Ovary (tissue), 9 donors: ENCODE measurements around the gene MRPS2. TPM values are rescaled to one million over a fixed set of nuclear protein-coding genes. Genes with fewer than 3 reads are reported as not detected.

ENCODE experiments used
- DNase-seq, 5 donors: peaks; one replicate each; pipeline ENCODE4 v3.0.0-alpha.2; 2019 to 2020
- H3K27ac ChIP-seq, 2 donors: fragments of 200-600 bp; one replicate each; pipeline versions ENCODE4 v1.5.1 to v1.8.0; 2019 to 2022
- H3K27me3 ChIP-seq: fragments of 200-600 bp; one replicate; pipeline ENCODE4 v1.8.0; 2022
- H3K36me3 ChIP-seq: fragments of 200-600 bp; sonication (generic); one replicate; pipeline ENCODE4 v1.5.1; 2019
- H3K4me1 ChIP-seq: one replicate; pipeline ENCODE4 v1.8.1; 2013; ENCODE audit warnings: mild to moderate bottlenecking, moderate library complexity; ENCODE audit not compliant: insufficient read depth
- H3K4me3 ChIP-seq: fragments of 200-600 bp; sonication (generic); one replicate; pipeline ENCODE4 v1.5.1; 2017
- H3K9me3 ChIP-seq, 2 donors: fragments of 200-600 bp in 1 of 2; sonication (generic) in 1 of 2; one replicate each; pipeline versions ENCODE4 v1.5.1 to v1.8.1; 2013 to 2019; ENCODE audit warnings: mild to moderate bottlenecking in 1 of 2, moderate library complexity in 1 of 2
- EP300 ChIP-seq: sonication (generic); formaldehyde crosslinking; IDR thresholded peaks from one replicate; pipeline ENCODE4 v1.6.1; 2017; ENCODE audit warnings: antibody characterized with exemption
- POLR2A ChIP-seq: fragments of 450-650 bp; IDR thresholded peaks from one replicate; pipeline ENCODE4 v1.6.1; 2017; ENCODE audit warnings: antibody characterized with exemption, mild to moderate bottlenecking, moderate library complexity
- WGBS, 3 donors: extraction: QIAGEN DNeasy Blood & Tissue Kit in 1 of 3; methylation state at CpG; one replicate each; pipeline versions ENCODE4 v1.1.5 to v1.1.7; 2013 to 2017; 5-methylcytosine and 5-hydroxymethylcytosine counted together
- intact Hi-C, 4 donors: fragments of 100-400 bp; cut with DNase I; formaldehyde crosslinking; loops; one replicate each; pipeline versions ENCODE4 v1.11.0 to v1.15.1; 2022 to 2023
- polyA plus RNA-seq, 2 donors: library from polyadenylated mRNA; stranded (reverse); fragments of 200-250 nt in 1 of 2; fragments of 350-450 nt in 1 of 2; fragmentation: Illumina TruSeq in 1 of 2; extraction: RNeasy Lipid Tissue Mini Kit (QIAGEN cat#74804) in 1 of 2; gene quantifications; one replicate each; pipeline ENCODE4 v1.2.3, GENCODE V29; 2013 to 2014
- total RNA-seq, 7 donors: library from RNA; depleted of rRNA in 2 of 7; stranded (reverse); fragments of >200 nt in 2 of 7; fragmentation: NEBNext Ultra II Directional in 3 of 7; extraction: Animal tissue kit (Norgen Biotek cat#: 25700) in 3 of 7; gene quantifications; one replicate each; pipeline versions ENCODE4 v1.1.0 to v1.2.4, GENCODE V29; 2016 to 2023
- TF ChIP-seq, protein P1 (sequence below), 3 donors: fragments of 450-650 bp in 2 of 3; fragments of 200-600 bp in 1 of 3; IDR thresholded peaks; one replicate each; pipeline versions ENCODE4 v1.5.1 to v1.8.0; 2016 to 2022; ENCODE audit warnings: antibody characterized with exemption in 3 of 3, mild to moderate bottlenecking in 1 of 3
- donor health status: DM: no; HTN: no; CAD: no; lungs with moderate emphysema.
- donor health status: DM: no; HTN: no; CAD: no.
- donor health status: Bipolar disorder and iron deficiency.
- donor health status: DM: yes; HTN: yes; CAD: no.
- donor health status: DM: no; HTN: no; CAD: no.
- donor health status: DM: yes; HTN: yes; CAD: no.

Gene MRPS2
- total and polyA plus RNA-seq, 9 donors = 9.7 to 53.2 (median 30.4) TPM

DNA sequence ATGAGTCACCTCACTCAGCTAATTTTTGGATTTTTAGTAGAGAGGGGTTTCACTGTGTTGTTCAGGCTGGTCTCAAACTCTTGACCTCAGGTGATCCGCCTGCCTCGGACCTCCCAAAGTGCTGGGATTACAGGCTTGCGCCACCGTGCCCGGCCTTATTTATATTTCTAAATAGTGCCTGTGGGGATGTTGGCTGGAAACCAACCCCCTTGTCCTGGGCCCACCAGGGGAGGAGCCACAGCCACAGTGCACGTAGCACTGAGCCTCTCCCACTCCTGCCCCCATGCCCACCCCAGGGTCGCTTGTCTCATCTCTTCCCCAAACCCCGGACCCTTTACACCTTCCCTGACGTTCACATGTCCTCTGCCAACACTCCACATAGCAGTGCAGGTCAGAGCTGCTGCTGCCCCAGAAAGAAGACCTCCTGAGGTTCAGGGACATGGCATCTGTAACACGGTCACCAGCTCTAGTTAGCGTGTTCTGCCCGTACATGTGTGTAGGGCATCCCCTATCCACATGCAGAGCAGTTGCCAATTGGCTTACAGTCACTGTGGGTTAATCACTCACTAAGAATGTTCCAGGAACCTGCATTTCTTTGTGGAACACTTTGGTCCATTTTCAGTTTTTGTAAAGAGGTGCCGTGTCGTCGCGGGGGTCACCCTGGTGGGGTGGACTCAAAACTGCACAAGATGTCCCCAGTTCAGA lies 10.2 kb upstream of the MRPS2 start:
- Histone ChIP-seq H3K36me3 (no peaks in the 10 kb centered on the region), H3K9me3 (no peaks in the 10 kb centered on the region), H3K27me3 (no peaks in the 10 kb centered on the region), H3K4me1 (no peaks in the 10 kb centered on the region), H3K4me3 (no peak overlapping the region), H3K27ac (no peak overlapping the region)
- intact Hi-C loops = no loop called here
- TF ChIP-seq, protein P1, sequence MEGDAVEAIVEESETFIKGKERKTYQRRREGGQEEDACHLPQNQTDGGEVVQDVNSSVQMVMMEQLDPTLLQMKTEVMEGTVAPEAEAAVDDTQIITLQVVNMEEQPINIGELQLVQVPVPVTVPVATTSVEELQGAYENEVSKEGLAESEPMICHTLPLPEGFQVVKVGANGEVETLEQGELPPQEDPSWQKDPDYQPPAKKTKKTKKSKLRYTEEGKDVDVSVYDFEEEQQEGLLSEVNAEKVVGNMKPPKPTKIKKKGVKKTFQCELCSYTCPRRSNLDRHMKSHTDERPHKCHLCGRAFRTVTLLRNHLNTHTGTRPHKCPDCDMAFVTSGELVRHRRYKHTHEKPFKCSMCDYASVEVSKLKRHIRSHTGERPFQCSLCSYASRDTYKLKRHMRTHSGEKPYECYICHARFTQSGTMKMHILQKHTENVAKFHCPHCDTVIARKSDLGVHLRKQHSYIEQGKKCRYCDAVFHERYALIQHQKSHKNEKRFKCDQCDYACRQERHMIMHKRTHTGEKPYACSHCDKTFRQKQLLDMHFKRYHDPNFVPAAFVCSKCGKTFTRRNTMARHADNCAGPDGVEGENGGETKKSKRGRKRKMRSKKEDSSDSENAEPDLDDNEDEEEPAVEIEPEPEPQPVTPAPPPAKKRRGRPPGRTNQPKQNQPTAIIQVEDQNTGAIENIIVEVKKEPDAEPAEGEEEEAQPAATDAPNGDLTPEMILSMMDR (IDR thresholded peaks at IDR 0.05) = no peak
- TF ChIP-seq EP300 (no peak), POLR2A (no peak)
- WGBS, 3 donors = 84 to 90% (median 88%) methylated on average over 16 of the region's 16 CpGs
- DNase-seq = no peak

DNA sequence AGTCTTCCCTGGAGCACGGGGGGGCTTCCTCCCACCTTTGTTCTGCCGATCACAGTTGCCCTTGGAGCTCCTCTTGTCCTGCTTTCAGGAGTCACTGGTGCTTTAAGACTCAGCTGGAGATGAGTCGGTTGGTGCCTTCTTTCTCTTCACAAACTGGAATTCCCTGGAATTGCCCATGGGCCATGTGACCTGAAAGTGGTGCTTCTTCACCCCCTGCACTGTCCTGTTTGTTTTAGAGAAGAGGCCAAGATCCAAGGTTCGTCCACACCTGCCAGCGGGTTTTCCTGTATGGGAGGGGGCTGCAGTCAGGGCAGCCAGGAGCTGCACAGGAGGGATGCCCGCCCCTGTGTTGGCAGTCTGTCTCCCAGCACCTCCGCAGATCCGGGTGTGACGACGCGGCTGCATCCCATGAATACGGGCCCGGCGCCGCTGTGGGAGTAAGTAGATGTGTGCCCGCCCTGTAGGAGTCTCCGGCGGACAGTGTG lies 9.5 kb upstream of the MRPS2 start:
- Histone ChIP-seq H3K4me1 (no peaks in the 10 kb centered on the region), H3K27ac (no peak overlapping the region), H3K27me3 (no peaks in the 10 kb centered on the region), H3K36me3 (no peaks in the 10 kb centered on the region), H3K4me3 (no peak overlapping the region), H3K9me3 (no peaks in the 10 kb centered on the region)
- no peak for DNase-seq
- intact Hi-C loops = no loop called here
- TF ChIP-seq, protein P1 (IDR thresholded peaks at IDR 0.05) = no peak
- TF ChIP-seq EP300 (no peak), POLR2A (no peak)
- WGBS, 3 donors = 77 to 81% (median 78%) methylated on average over 18 of the region's 18 CpGs

DNA sequence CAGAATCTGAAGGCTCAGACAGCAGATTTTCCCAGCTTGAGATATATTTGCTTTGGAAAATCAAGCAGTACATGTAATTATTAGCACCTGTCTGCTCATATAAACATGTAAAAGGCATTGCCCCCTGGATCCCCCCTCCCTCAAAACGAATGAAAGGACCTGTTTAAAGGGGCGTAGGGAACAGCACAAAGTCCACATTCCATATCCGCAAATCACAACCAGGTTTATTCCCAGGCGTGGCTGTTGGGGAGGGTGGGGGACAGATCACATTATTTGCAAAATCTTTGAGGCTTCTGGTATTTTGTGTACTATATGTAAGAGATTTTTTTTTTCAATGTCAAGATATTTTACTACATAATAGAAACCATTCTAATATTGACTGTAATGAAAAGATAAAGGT lies 8.7 kb upstream of the MRPS2 start:
- no peaks in the 10 kb centered on the region for H3K9me3 ChIP-seq
- no peaks in the 10 kb centered on the region for H3K27me3 ChIP-seq
- intact Hi-C loops = no loop called here
- 68 to 79% (median 78%) methylated on average over 4 of the region's 4 CpGs for WGBS, 3 donors
- H3K27ac ChIP-seq = no peak overlapping the region
- TF ChIP-seq EP300 = no peak
- TF ChIP-seq, protein P1 (IDR thresholded peaks at IDR 0.05) = no peak
- TF ChIP-seq POLR2A = no peak
- no peaks in the 10 kb centered on the region for H3K36me3 ChIP-seq
- no peak overlapping the region for H3K4me3 ChIP-seq
- H3K4me1 ChIP-seq = no peaks in the 10 kb centered on the region
- no peak for DNase-seq

DNA sequence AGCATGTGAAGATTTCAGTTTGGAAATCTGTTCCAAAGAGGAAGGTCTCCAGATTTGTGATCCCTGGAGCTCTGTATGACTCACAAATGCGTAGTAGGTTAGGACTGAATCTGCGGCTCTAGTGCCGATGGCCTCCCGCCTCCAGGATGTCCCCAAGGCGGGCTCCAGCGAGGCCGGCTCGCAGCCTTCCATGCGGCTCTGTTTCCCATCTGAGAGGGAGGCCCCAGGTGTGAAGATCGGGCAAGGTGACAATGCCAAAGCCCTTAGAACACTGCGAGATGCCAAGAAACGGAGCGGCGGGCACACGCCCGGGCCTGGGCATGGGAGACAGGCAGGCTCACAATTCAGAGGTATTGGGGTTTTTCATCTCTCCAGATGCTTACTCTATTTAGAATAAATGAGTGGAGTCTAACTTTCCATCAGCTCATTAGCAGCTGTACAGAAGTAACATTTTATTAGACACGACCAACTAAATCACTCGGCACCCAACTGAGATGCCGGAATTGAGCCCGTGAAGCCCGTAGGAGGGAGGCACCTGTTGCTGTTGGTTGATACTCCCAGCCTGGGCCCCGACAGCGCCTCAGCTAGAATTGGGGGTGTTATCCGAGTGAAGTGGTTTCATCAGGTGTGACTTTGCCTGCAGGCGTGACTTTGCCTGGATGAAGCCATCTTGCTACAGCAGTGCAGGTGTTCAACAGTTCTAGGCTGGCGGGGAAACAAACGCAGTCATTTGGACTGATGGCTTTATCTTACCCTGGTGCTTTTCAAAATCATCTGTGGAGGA lies 7.4 kb upstream of the MRPS2 start:
- Histone ChIP-seq H3K4me1 (no peaks in the 10 kb centered on the region), H3K4me3 (no peak overlapping the region), H3K27me3 (no peaks in the 10 kb centered on the region), H3K27ac (no peak overlapping the region), H3K36me3 (no peaks in the 10 kb centered on the region), H3K9me3 (no peaks in the 10 kb centered on the region)
- 90 to 93% (median 92%) methylated on average over 27 of the region's 27 CpGs for WGBS, 3 donors
- TF ChIP-seq, protein P1 (IDR thresholded peaks at IDR 0.05) = no peak
- no peak for TF ChIP-seq POLR2A
- intact Hi-C loops = no loop called here
- peak in 1 of 5 donors; percentile 9 for DNase-seq
